Mesendoderm (in vitro differentiated cells): ENCODE measurements around the gene PLXND1.
A peak's percentile ranks its signal among the peaks of the same experiment; 100 is the strongest.

Experiments
- DNase-seq: peaks from one replicate; pipeline ENCODE4 v3.0.0; 2013
- H2AK5ac ChIP-seq: 2 replicates; pipeline ENCODE4 v1.6.1; 2013; ENCODE audit warnings: low read length, inconsistent platforms
- H2BK120ac ChIP-seq: 2 replicates; pipeline ENCODE4 v1.6.1; 2013; ENCODE audit warnings: low read depth, mild to moderate bottlenecking, low read length, moderate library complexity, mixed read lengths
- H2BK15ac ChIP-seq: replicated peaks from 2 replicates; pipeline ENCODE4 v1.6.1; 2013; ENCODE audit warnings: low read depth, mild to moderate bottlenecking, moderate library complexity
- H2BK5ac ChIP-seq: 2 replicates; pipeline ENCODE4 v1.6.1; 2013; ENCODE audit warnings: low read length, inconsistent platforms
- H3K18ac ChIP-seq: 2 replicates; pipeline ENCODE4 v1.6.1; 2013; ENCODE audit warnings: mild to moderate bottlenecking, low read length, mixed read lengths
- H3K23ac ChIP-seq: one replicate; pipeline ENCODE4 v1.6.1; 2013; ENCODE audit warnings: low read length
- H3K27ac ChIP-seq: 2 replicates; pipeline ENCODE4 v1.5.1; 2013; ENCODE audit warnings: low read depth, mild to moderate bottlenecking, inconsistent platforms, low read length, moderate library complexity
- H3K27me3 ChIP-seq: 2 replicates; pipeline ENCODE4 v1.6.1; 2013; ENCODE audit warnings: low read length, control low read depth, mild to moderate bottlenecking, inconsistent platforms; ENCODE audit not compliant: insufficient read depth, poor library complexity
- H3K36me3 ChIP-seq: 2 replicates; pipeline ENCODE4 v1.6.1; 2013; ENCODE audit warnings: low read length, inconsistent platforms; ENCODE audit not compliant: control insufficient read depth, insufficient read depth
- H3K4ac ChIP-seq: one replicate; pipeline ENCODE4 v1.6.1; 2013; ENCODE audit warnings: low read depth, mild to moderate bottlenecking, low read length, moderate library complexity
- H3K4me1 ChIP-seq: 2 replicates; pipeline ENCODE4 v1.6.1; 2013; ENCODE audit warnings: low read depth, low read length, inconsistent platforms; ENCODE audit not compliant: control insufficient read depth
- H3K4me2 ChIP-seq: 2 replicates; pipeline ENCODE4 v1.6.1; 2013; ENCODE audit warnings: low read length
- H3K4me3 ChIP-seq: 2 replicates; pipeline ENCODE4 v1.5.1; 2013; ENCODE audit warnings: mild to moderate bottlenecking, low read length
- H3K56ac ChIP-seq: one replicate; pipeline ENCODE4 v1.6.1; 2013; ENCODE audit warnings: low read length
- H3K79me1 ChIP-seq: 2 replicates; pipeline ENCODE4 v1.6.1; 2013; ENCODE audit warnings: low read length, inconsistent platforms
- H3K79me2 ChIP-seq: 2 replicates; pipeline ENCODE4 v1.6.1; 2013; ENCODE audit warnings: mild to moderate bottlenecking, low read length; ENCODE audit not compliant: control insufficient read depth, insufficient read depth
- H3K9ac ChIP-seq: 2 replicates; pipeline ENCODE4 v1.6.1; 2013; ENCODE audit warnings: low read length, inconsistent platforms
- H4K5ac ChIP-seq: one replicate; pipeline ENCODE4 v1.6.1; 2013; ENCODE audit warnings: low read length
- H4K8ac ChIP-seq: one replicate; pipeline ENCODE4 v1.6.1; 2013; ENCODE audit warnings: low read depth, mild to moderate bottlenecking, control low read depth, low read length, moderate library complexity
- WGBS: extraction: QIAGEN DNeasy Blood & Tissue Kit; methylation state at CpG from one replicate; pipeline ENCODE4 v1.1.7; 2013; ENCODE audit warnings: low lambda C conversion rate, missing lambda C conversion rate; ENCODE audit not compliant: insufficient coverage; ENCODE audit errors: extremely low coverage; 5-methylcytosine and 5-hydroxymethylcytosine counted together

The PLXND1 gene

DNA sequence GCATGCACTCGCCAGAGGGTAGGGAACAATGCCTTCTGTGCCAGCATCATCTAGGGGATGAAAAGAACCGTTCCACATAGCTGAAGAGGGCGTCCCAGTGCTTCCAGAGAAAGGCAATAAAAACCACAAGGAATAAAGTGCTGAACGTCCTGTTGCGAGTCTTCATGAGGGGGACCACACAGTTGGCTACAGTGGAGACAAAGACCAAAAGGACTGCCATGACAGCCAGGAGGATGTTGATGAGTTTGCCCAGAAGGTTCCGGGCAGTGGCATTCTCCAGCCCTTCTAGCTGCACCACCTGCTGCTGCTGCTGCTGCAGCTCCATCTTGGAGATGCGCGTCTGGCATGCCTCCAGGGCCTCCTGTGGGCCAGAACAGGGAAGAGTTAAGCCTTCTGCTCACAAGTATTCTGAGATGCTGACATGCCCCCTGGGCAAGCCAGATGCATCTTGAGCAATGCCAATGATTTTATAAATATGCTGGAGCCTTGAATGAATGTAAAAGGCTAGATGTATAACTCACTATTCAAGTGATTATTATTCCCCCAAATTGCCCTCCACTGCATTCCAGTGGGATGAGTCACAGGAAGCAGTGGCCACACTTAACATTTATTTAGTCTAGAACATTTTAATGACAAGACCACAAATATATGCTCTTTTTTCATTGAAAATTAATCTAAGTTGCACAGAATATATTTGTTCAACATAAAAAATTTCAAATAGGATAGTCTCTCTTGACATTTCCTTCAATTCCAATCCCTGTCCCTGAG, 45.1 kb upstream of the PLXND1 start:
- Histone ChIP-seq H3K56ac (no peak overlapping the region), H2BK5ac (no peak overlapping the region), H3K9ac (no peak overlapping the region), H4K8ac (no peak overlapping the region), H3K4ac (no peak overlapping the region), H3K4me2 (no peak overlapping the region), H3K23ac (no peak overlapping the region), H3K18ac (no peak overlapping the region), H2BK15ac (no peak overlapping the region), H3K27ac (no peak overlapping the region), H3K4me3 (no peak overlapping the region), H3K79me2 (no peaks in the 10 kb centered on the region), H3K79me1 (no peaks in the 10 kb centered on the region), H2AK5ac (no peak overlapping the region), H3K4me1 (peaks cover 5% of the 10 kb centered on the region), H2BK120ac (no peak overlapping the region), H3K36me3 (no peaks in the 10 kb centered on the region), H4K5ac (no peak overlapping the region), H3K27me3 (no peaks in the 10 kb centered on the region)
- peak; percentile 79 for DNase-seq
- no CpG with 5 or more reads among the region's 8 CpGs for WGBS

DNA sequence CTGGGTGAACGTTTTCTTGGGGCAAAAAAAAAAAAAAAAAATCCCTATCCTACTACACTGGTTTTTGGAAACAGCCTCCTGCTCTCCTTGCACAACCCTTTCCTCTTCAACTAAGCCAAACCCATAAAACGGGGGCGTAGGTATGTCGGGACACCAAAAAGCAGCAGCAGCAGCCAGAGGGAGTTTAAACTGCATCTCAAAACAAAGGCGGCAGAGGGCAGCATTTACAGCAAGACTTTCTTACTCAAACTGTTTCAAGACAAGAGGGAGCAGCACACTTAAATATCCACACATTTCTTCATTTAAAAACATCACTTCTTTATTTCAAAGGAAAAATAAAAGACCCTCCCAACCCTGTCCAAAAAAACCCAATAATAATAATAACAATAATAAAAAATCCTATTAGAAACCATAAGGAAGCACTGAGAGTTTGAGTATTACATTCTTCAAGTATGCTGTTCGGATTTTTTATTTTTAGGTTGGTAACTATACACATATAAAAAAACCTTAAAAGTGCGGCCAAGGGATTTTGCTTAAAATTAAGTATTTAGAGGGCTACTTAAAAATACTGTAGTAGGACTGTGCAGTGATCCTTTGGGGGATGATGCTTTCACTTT, 43.9 kb upstream of the PLXND1 start:
- no peak overlapping the region for H4K8ac ChIP-seq
- peak overlapping the region; percentile 67 for H2BK120ac ChIP-seq
- H3K79me1 ChIP-seq = no peaks in the 10 kb centered on the region
- DNase-seq = peak; percentile 91
- no peak overlapping the region for H3K4ac ChIP-seq
- no peak overlapping the region for H2BK15ac ChIP-seq
- no peaks in the 10 kb centered on the region for H3K27me3 ChIP-seq
- H3K4me2 ChIP-seq = no peak overlapping the region
- H2BK5ac ChIP-seq = no peak overlapping the region
- no peak overlapping the region for H4K5ac ChIP-seq
- no peaks in the 10 kb centered on the region for H3K79me2 ChIP-seq
- H3K4me1 ChIP-seq = peaks cover 5% of the 10 kb centered on the region
- H3K18ac ChIP-seq = no peak overlapping the region
- no peak overlapping the region for H2AK5ac ChIP-seq
- H3K27ac ChIP-seq = no peak overlapping the region
- H3K9ac ChIP-seq = peak overlapping the region; percentile 32
- H3K36me3 ChIP-seq = no peaks in the 10 kb centered on the region
- H3K4me3 ChIP-seq = no peak overlapping the region
- whole genome bisulfite sequencing = no CpG with 5 or more reads among the region's 7 CpGs
- H3K23ac ChIP-seq = no peak overlapping the region
- peak overlapping the region; percentile 22 for H3K56ac ChIP-seq

- Histone ChIP-seq H3K79me2 (no peaks in the 10 kb centered on the region), H3K79me1 (no peaks in the 10 kb centered on the region), H4K8ac (no peak overlapping the region), H2BK120ac (no peak overlapping the region), H3K27me3 (no peaks in the 10 kb centered on the region), H3K23ac (no peak overlapping the region), H3K4ac (no peak overlapping the region), H3K4me1 (peaks cover 5% of the 10 kb centered on the region), H2BK15ac (no peak overlapping the region), H3K18ac (no peak overlapping the region), H3K4me3 (no peak overlapping the region), H2AK5ac (no peak overlapping the region), H3K27ac (no peak overlapping the region), H4K5ac (no peak overlapping the region), H2BK5ac (no peak overlapping the region), H3K9ac (no peak overlapping the region), H3K4me2 (no peak overlapping the region), H3K36me3 (no peaks in the 10 kb centered on the region), H3K56ac (no peak overlapping the region)
- DNase-seq = no peak
- no CpG with 5 or more reads among the region's 3 CpGs for WGBS
Observed at GRCh38 chr3:129648391-129648790, 41.9 kb upstream of the PLXND1 start.

DNA sequence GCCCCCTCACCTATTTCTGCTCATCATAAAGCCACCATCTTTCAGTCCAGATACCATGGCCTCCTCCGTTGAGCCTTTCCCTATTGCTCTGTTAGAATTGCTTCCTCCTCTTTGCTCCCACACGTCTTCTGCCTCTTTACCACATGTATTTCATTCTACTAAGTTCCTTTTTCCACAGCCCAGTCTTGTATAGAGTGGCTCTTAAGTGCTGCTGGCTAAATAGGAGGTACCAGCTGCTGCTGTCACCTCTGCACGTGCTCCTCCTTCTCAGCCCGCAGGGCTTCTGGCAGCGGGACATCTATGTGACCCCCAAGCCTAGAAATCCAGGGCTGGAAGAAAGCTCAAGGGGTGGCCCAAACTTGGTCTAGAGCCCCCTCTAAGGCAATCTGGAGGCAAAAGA, 38.8 kb upstream of the PLXND1 start:
- no peak overlapping the region for H3K23ac ChIP-seq
- no peaks in the 10 kb centered on the region for H3K79me2 ChIP-seq
- H3K4me1 ChIP-seq = no peaks in the 10 kb centered on the region
- H4K5ac ChIP-seq = no peak overlapping the region
- H3K4ac ChIP-seq = no peak overlapping the region
- H2BK5ac ChIP-seq = no peak overlapping the region
- no peak overlapping the region for H2BK15ac ChIP-seq
- H4K8ac ChIP-seq = no peak overlapping the region
- H3K9ac ChIP-seq = no peak overlapping the region
- H3K27ac ChIP-seq = no peak overlapping the region
- H3K27me3 ChIP-seq = no peaks in the 10 kb centered on the region
- no peak overlapping the region for H3K18ac ChIP-seq
- H3K79me1 ChIP-seq = no peaks in the 10 kb centered on the region
- peak overlapping the region; percentile 18 for H3K56ac ChIP-seq
- no peak overlapping the region for H2BK120ac ChIP-seq
- no peak overlapping the region for H3K4me2 ChIP-seq
- no peak for DNase-seq
- no peaks in the 10 kb centered on the region for H3K36me3 ChIP-seq
- no peak overlapping the region for H2AK5ac ChIP-seq
- H3K4me3 ChIP-seq = no peak overlapping the region
- no CpG with 5 or more reads among the region's 5 CpGs for WGBS

DNA sequence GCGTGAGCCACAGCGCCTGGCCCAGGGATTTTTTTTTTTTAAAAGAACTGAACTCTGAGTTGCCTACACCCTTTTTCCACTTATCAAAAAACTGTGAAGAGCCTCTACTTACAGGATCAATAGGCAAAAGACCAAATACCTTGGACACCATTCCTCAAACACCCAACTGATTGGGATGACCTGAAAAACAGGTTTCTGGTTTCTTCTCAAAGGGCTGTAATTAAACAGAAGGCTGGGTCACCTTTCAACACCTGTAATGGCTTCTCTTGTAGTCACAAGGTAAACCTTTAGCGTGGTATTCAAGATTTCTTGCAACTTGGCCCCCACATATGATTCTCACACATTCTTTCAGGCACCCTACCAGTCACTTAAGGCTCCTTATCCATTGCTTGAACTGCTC, 38.4 kb upstream of the PLXND1 start:
- Histone ChIP-seq H4K8ac (no peak overlapping the region), H3K4me1 (no peaks in the 10 kb centered on the region), H2AK5ac (no peak overlapping the region), H2BK15ac (no peak overlapping the region), H3K4ac (no peak overlapping the region), H2BK120ac (no peak overlapping the region), H4K5ac (no peak overlapping the region), H3K4me2 (no peak overlapping the region), H3K79me1 (no peaks in the 10 kb centered on the region), H3K4me3 (no peak overlapping the region), H3K27me3 (no peaks in the 10 kb centered on the region), H3K18ac (no peak overlapping the region), H3K27ac (no peak overlapping the region), H3K36me3 (no peaks in the 10 kb centered on the region), H3K79me2 (no peaks in the 10 kb centered on the region), H2BK5ac (no peak overlapping the region), H3K56ac (no peak overlapping the region), H3K23ac (no peak overlapping the region), H3K9ac (no peak overlapping the region)
- WGBS = no CpG with 5 or more reads among the region's 3 CpGs
- DNase-seq = no peak
